GM10248 (cell line): ENCODE measurements around the gene WDR4.
"Not testable (repeated sequence)": the region's sequence is repeated elsewhere in the genome, so short reads cannot be mapped to it uniquely, and the experiment has no call there.

ENCODE experiments used
- CTCF ChIA-PET: fragments of 300-600 bp; sonication (Branson Sonifier 250); formaldehyde crosslinking; extraction: SDS; loops from one replicate; lab custom pipeline; 2021; ENCODE audit warnings: antibody characterized with exemption; lab: Yijun Ruan, JAX
- POLR2A ChIA-PET: fragments of 350-650 bp; sonication (Branson Sonifier 250); formaldehyde crosslinking; extraction: SDS; loops from one replicate; lab custom pipeline; 2020; ENCODE audit warnings: antibody characterized with exemption; lab: Yijun Ruan, JAX
- DNase-seq: peaks from one replicate; pipeline ENCODE4 v3.0.0; 2012; ENCODE audit errors: extremely low spot score
- CTCF ChIP-seq: IDR thresholded peaks from 2 replicates; pipeline ENCODE4 v1.5.1; 2012; ENCODE audit warnings: mild to moderate bottlenecking, low read depth; ENCODE audit errors: extremely low read depth, missing control alignments, control extremely low read depth

WDR4 gene

GRCh38 chr21:42845296-42845965, 33.9 kb downstream of the WDR4 start:
- POLR2A ChIA-PET: no interaction called here
- TF ChIP-seq CTCF: no peak
- CTCF ChIA-PET: no interaction called here
- DNase-seq: no peak

GRCh38 chr21:42844411-42845113, 34.8 kb downstream of the WDR4 start:
- no peak for DNase-seq
- no peak for TF ChIP-seq CTCF
- POLR2A ChIA-PET: no interaction called here
- CTCF ChIA-PET: interaction anchor here (1.4 kb wide), 1 partner anchor 9 kb away, joined by 3 read pairs; no protein-coding TSS in a partner anchor

- CTCF ChIA-PET: interaction anchor here (0.8 kb wide), 1 partner anchor 26 kb away, joined by 3 read pairs; no protein-coding TSS in a partner anchor
- no peak for DNase-seq
- TF ChIP-seq CTCF: no peak
- POLR2A ChIA-PET: no interaction called here
These were observed 36.3 kb downstream of the WDR4 start for GRCh38 chr21:42843056-42843455.

- CTCF ChIA-PET, POLR2A ChIA-PET, DNase-seq: not testable (repeated sequence)
These were observed 37.3 kb downstream of the WDR4 start for GRCh38 chr21:42841916-42842655.

GRCh38 chr21:42841156-42841915, 38.0 kb downstream of the WDR4 start:
- POLR2A ChIA-PET: no interaction called here
- no peak for DNase-seq
- CTCF ChIA-PET: no interaction called here
- TF ChIP-seq CTCF: no peak

GRCh38 chr21:42840411-42841155, 38.8 kb downstream of the WDR4 start:
- no peak for TF ChIP-seq CTCF
- ChIA-PET CTCF (no interaction called here), POLR2A (no interaction called here)
- no peak for DNase-seq
